HepG2 (cell line): ENCODE measurements around the gene KHDC1. TPM values are rescaled to one million over a fixed set of nuclear protein-coding genes. Genes with fewer than 3 reads are reported as not detected.
"Not testable (repeated sequence)": the region's sequence is repeated elsewhere in the genome, so short reads cannot be mapped to it uniquely, and the experiment has no call there.

Source experiments
- ATAC-seq: fragments of 200-7000 bp; cut with Tn5 transposase; 3 replicates; pipeline ENCODE4 v1.9.1; 2020; ENCODE audit warnings: mild to moderate bottlenecking, moderate library complexity
- BruUV-seq: library from RNA; stranded (reverse); fragments of 400-500 nt; replicated peaks from 2 replicates; lab custom pipeline; 2021; lab: Mats Ljungman, UMichigan
- CTCF ChIA-PET: fragments of 300-600 bp; formaldehyde crosslinking; extraction: SDS; loops from one replicate; lab custom pipeline; 2021; ENCODE audit warnings: low total read pairs, inconsistent platforms, low intra/inter-chr PET ratio; lab: Yijun Ruan, JAX
- POLR2A ChIA-PET: fragments of 350-600 bp; sonication (Branson Sonifier 250); formaldehyde crosslinking; loops from one replicate; lab custom pipeline; 2020; ENCODE audit warnings: antibody characterized with exemption, inconsistent platforms; lab: Yijun Ruan, JAX
- DNase-seq: peaks from one replicate; pipeline ENCODE4 v3.0.0-alpha.2; 2015; ENCODE audit warnings: low spot score
- FAIRE-seq: peaks from 3 replicates; lab custom pipeline; 2011; peaks lifted over from hg19 to GRCh38; lab: Jason Lieb, UNC
- H2AFZ ChIP-seq: one replicate; pipeline ENCODE4 v1.6.1; 2011; ENCODE audit warnings: low read length, inconsistent platforms
- H3K27ac ChIP-seq: fragments of 300-600 bp; 3 replicates; pipeline ENCODE4 v1.8.0; 2011; ENCODE audit warnings: mixed run types, mild to moderate bottlenecking, mixed read lengths, low read length, inconsistent platforms; ENCODE audit not compliant: insufficient read depth; ENCODE audit errors: extremely low read length
- H3K27me3 ChIP-seq, 2 experiments: fragments of 200-600 bp in 1 of 2; 2 replicates in 1 of 2; 3 replicates in 1 of 2; pipeline versions ENCODE4 v1.6.0 to v1.8.0; 2011; ENCODE audit warnings: low read length in 2 of 2, mild to moderate bottlenecking in 2 of 2, moderate library complexity in 2 of 2, inconsistent platforms in 1 of 2; ENCODE audit not compliant: insufficient read depth in 2 of 2, control insufficient read depth in 1 of 2
- H3K36me3 ChIP-seq, 2 experiments: fragments of 200-600 bp in 1 of 2; replicated peaks in 1 of 2; 2 replicates in 1 of 2; 3 replicates in 1 of 2; pipeline versions ENCODE4 v1.5.1 to v1.8.0; 2011; ENCODE audit warnings: low read length in 2 of 2, inconsistent platforms in 1 of 2; ENCODE audit not compliant: insufficient read depth in 2 of 2, control insufficient read depth in 1 of 2
- H3K4me1 ChIP-seq: 2 replicates; pipeline ENCODE4 v1.5.1; 2012; ENCODE audit warnings: low read length, inconsistent platforms; ENCODE audit not compliant: insufficient read depth
- H3K4me2 ChIP-seq: 2 replicates; pipeline ENCODE4 v1.6.0; 2011; ENCODE audit warnings: low read depth, low read length, inconsistent platforms
- H3K4me3 ChIP-seq, 3 experiments: fragments of 200-600 bp in 1 of 3; sonication (generic), shearing (Covaris generic) in 1 of 3; replicated peaks in 1 of 3; 2 replicates each; pipeline ENCODE4 v1.5.1; 2011 to 2016; ENCODE audit warnings: low read length in 3 of 3, inconsistent platforms in 2 of 3, low read depth in 2 of 3, mild to moderate bottlenecking in 2 of 3, control low read depth in 1 of 3, mixed read lengths in 1 of 3; ENCODE audit not compliant: insufficient read depth in 1 of 3
- H3K79me2 ChIP-seq: one replicate; pipeline ENCODE4 v1.6.1; 2011; ENCODE audit warnings: low read length, inconsistent platforms; ENCODE audit not compliant: insufficient read depth
- H3K9ac ChIP-seq: 2 replicates; pipeline ENCODE4 v1.6.0; 2011; ENCODE audit warnings: mild to moderate bottlenecking, low read depth, low read length, inconsistent platforms; ENCODE audit not compliant: insufficient read depth
- H3K9me3 ChIP-seq: 2 replicates; pipeline ENCODE4 v1.5.1; 2012; ENCODE audit warnings: mild to moderate bottlenecking, low read length
- H4K20me1 ChIP-seq: 2 replicates; pipeline ENCODE4 v1.6.0; 2011; ENCODE audit warnings: inconsistent platforms, mild to moderate bottlenecking, low read length, moderate library complexity; ENCODE audit not compliant: insufficient read depth
- CEBPB ChIP-seq: IDR thresholded peaks from 2 replicates; pipeline ENCODE4 v1.6.1; 2011; ENCODE audit warnings: low read depth, low read length, improper control_type of control experiment, borderline replicate concordance
- CTCF ChIP-seq: sonication (generic); formaldehyde crosslinking; IDR thresholded peaks from 2 replicates; pipeline ENCODE4 v1.5.0; 2020; ENCODE audit warnings: mild to moderate bottlenecking, missing genetic modification reagents, moderate library complexity
- FOXP1 ChIP-seq, 2 experiments: fragments of 450-650 bp in 1 of 2; IDR thresholded peaks; 2 replicates each; pipeline ENCODE4 v1.6.1; 2017 to 2018; ENCODE audit warnings: antibody characterized with exemption in 1 of 2
- HOXD1 ChIP-seq: sonication (generic); formaldehyde crosslinking; IDR thresholded peaks from 2 replicates; pipeline ENCODE4 v1.5.0; 2020; ENCODE audit warnings: missing genetic modification reagents
- NFIC ChIP-seq: IDR thresholded peaks from 2 replicates; pipeline ENCODE4 v1.6.1; 2012; ENCODE audit warnings: mild to moderate bottlenecking, low read length, inconsistent platforms
- REL ChIP-seq: sonication (generic); formaldehyde crosslinking; conservative IDR thresholded peaks from 2 replicates; pipeline ENCODE4 v1.8.0; 2022; ENCODE audit warnings: mild to moderate bottlenecking, missing genetic modification reagents, moderate library complexity
- WGBS: methylation state at CpG from one replicate; pipeline ENCODE4 v1.1.6; 2017; ENCODE audit warnings: low lambda C conversion rate; 5-methylcytosine and 5-hydroxymethylcytosine counted together
- in situ Hi-C: cut with HindIII; loops from 2 replicates; pipeline ENCODE4 v1.10.0; 2017; ENCODE audit warnings: low pct_unique_long_range_greater_than_20kb; ENCODE audit not compliant: extremely low pct_ligation_motif_present
- intact Hi-C: fragments of 100-400 bp; cut with micrococcal nuclease; formaldehyde crosslinking; loops from one replicate; pipeline ENCODE4 v1.10.0; 2022; ENCODE audit not compliant: unreplicated experiment
- polyA plus RNA-seq, 8 experiments: library from polyadenylated mRNA; depleted of rRNA in 3 of 8; stranded (reverse) in 7 of 8; unstranded in 1 of 8; fragments of >200 nt; fragmentation: Illumina TruSeq in 4 of 8; extraction: Trizol in 4 of 8; gene quantifications; 2 replicates each; pipeline versions ENCODE4 v1.2.1 to v1.2.3, GENCODE V29; 2011 to 2016; ENCODE audit warnings: low read depth in 4 of 8, missing spikeins in 1 of 8, mixed read lengths in 1 of 8; ENCODE audit not compliant: insufficient read depth in 1 of 8
- total RNA-seq, 5 experiments: library from RNA; depleted of rRNA; stranded (reverse); fragments of >200 nt; fragmentation: Illumina TruSeq; extraction: Trizol; gene quantifications; 2 replicates each; pipeline ENCODE4 v1.2.3, GENCODE V29; 2016; ENCODE audit warnings: low read depth in 1 of 5
- TF ChIP-seq, protein P1 (sequence below): sonication (generic); formaldehyde crosslinking; IDR thresholded peaks from 2 replicates; pipeline ENCODE4 v1.8.1; 2022; ENCODE audit warnings: low read depth, mild to moderate bottlenecking, missing genetic modification reagents
- TF ChIP-seq, protein P2 (sequence below): IDR thresholded peaks from 2 replicates; pipeline ENCODE4 v1.6.1; 2016

Gene KHDC1
- total and polyA plus RNA-seq, 2 of the 13 experiments (the other 11 are each of a cell fraction or from before 2014, with no cell fraction given), result not detected

DNA sequence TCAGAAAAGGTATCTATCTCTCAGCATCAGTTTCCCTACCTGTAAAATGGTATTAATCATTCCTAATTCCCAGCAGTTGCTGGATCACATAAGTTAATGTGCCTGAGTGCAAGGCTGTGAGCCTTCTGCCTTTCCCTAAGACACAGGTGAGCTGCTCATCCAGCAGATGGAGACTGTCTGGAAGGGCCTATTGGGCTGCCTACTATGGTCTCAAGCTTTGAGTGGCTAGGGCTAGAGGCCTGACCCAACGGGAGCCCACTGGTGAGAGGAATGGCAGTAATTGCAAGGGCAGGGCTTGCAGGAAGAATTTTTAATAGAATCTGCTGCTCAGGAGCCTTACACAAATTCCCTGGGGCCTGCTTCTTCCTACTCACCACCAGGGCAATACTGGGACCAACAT lies 4.3 kb downstream of the KHDC1 start (continued):
- TF ChIP-seq CTCF (CRISPR knock-in tag) (no peak), REL (CRISPR knock-in tag) (no peak), HOXD1 (CRISPR knock-in tag) (no peak), NFIC (no peak), FOXP1 (IDR thresholded peaks at IDR 0.05) (no peak), FOXP1 (CRISPR knock-in tag; IDR thresholded peaks at IDR 0.05) (no peak), CEBPB (no peak)
- TF ChIP-seq, protein P1, sequence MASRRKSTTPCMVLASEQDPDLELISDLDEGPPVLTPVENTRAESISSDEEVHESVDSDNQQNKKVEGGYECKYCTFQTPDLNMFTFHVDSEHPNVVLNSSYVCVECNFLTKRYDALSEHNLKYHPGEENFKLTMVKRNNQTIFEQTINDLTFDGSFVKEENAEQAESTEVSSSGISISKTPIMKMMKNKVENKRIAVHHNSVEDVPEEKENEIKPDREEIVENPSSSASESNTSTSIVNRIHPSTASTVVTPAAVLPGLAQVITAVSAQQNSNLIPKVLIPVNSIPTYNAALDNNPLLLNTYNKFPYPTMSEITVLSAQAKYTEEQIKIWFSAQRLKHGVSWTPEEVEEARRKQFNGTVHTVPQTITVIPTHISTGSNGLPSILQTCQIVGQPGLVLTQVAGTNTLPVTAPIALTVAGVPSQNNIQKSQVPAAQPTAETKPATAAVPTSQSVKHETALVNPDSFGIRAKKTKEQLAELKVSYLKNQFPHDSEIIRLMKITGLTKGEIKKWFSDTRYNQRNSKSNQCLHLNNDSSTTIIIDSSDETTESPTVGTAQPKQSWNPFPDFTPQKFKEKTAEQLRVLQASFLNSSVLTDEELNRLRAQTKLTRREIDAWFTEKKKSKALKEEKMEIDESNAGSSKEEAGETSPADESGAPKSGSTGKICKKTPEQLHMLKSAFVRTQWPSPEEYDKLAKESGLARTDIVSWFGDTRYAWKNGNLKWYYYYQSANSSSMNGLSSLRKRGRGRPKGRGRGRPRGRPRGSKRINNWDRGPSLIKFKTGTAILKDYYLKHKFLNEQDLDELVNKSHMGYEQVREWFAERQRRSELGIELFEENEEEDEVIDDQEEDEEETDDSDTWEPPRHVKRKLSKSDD (CRISPR knock-in tag), result no peak
- TF ChIP-seq, protein P2, sequence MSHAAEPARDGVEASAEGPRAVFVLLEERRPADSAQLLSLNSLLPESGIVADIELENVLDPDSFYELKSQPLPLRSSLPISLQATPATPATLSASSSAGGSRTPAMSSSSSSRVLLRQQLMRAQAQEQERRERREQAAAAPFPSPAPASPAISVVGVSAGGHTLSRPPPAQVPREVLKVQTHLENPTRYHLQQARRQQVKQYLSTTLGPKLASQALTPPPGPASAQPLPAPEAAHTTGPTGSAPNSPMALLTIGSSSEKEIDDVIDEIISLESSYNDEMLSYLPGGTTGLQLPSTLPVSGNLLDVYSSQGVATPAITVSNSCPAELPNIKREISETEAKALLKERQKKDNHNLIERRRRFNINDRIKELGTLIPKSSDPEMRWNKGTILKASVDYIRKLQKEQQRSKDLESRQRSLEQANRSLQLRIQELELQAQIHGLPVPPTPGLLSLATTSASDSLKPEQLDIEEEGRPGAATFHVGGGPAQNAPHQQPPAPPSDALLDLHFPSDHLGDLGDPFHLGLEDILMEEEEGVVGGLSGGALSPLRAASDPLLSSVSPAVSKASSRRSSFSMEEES, result no peak

DNA sequence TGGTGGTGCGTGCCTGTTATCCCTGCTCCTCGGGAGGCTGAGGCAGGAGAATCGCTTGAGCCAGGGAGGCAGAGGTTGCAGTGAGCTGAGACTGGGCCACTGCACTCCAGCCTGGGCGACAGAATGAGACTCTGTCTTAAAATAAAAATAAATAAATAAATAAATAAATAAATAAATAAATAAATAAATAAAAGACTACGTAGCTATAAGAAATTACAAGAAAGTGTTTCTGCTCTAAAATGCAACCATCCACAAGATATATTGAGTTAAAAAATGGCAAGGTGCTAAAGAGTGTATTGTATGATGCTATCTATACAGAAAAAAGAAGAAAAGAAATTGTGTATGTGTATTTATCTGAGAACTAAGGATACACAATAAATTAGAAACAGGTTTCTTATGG lies 8.7 kb downstream of the KHDC1 start:
- ATAC-seq, BruUV-seq, intact Hi-C loops: not testable (repeated sequence)

More for the DNA sequence above, 8.7 kb downstream of the KHDC1 start:
- H3K79me2 ChIP-seq, H3K4me1 ChIP-seq, H3K4me2 ChIP-seq, H2AFZ ChIP-seq, FAIRE-seq, POLR2A ChIA-PET, DNase-seq, H3K9ac ChIP-seq, H3K9me3 ChIP-seq, H3K27ac ChIP-seq, H4K20me1 ChIP-seq, H3K36me3 ChIP-seq, H3K4me3 ChIP-seq, CTCF ChIA-PET, in situ Hi-C loops, H3K27me3 ChIP-seq: not testable (repeated sequence)
- 60% methylated on average over 5 of the region's 5 CpGs for WGBS
